HCT116 (cell line): ENCODE data around the gene SFR1. TPM values are rescaled to one million over a fixed set of nuclear protein-coding genes. Genes with fewer than 3 reads are reported as not detected.
"Not testable (repeated sequence)": the region's sequence is repeated elsewhere in the genome, so short reads cannot be mapped to it uniquely, and the experiment has no call there.

Experiments used
- ATAC-seq: fragments of 200-7000 bp; cut with Tn5 transposase; 2 replicates; pipeline ENCODE4 v1.9.1; 2020; ENCODE audit warnings: mild to moderate bottlenecking, moderate library complexity
- BruUV-seq: library from RNA; stranded (reverse); fragments of 400-500 nt; replicated peaks from 2 replicates; lab custom pipeline; 2021; lab: Mats Ljungman, UMichigan
- CTCF ChIA-PET: fragments of 300-600 bp; sonication (Branson Sonifier 250); formaldehyde crosslinking; loops from one replicate; lab custom pipeline; 2021; ENCODE audit warnings: antibody characterized with exemption; lab: Charles Lee
- POLR2A ChIA-PET: fragments of 300-600, 350-600 bp; sonication (Branson Sonifier 250); formaldehyde crosslinking; loops from one replicate; lab custom pipeline; 2021; ENCODE audit warnings: antibody characterized with exemption; lab: Charles Lee
- RAD21 ChIA-PET, 2 experiments: fragments of 300-600 bp; sonication (Branson Sonifier 250); formaldehyde crosslinking; loops; one replicate each; lab custom pipeline; 2023; ENCODE audit warnings: low total read pairs in 2 of 2; ENCODE audit not compliant: uncharacterized antibody in 2 of 2, unreplicated experiment in 2 of 2, low non-redundant PET in 1 of 2; lab: Charles Lee
- DNase-seq: peaks from one replicate; pipeline ENCODE4 v3.0.0-alpha.2; 2010; ENCODE audit warnings: low read depth, low spot score
- H2AFZ ChIP-seq: fragments of 200-600 bp; shearing (Covaris generic), sonication (generic); 2 replicates; pipeline ENCODE4 v1.6.1; 2017; ENCODE audit warnings: low read depth, mixed run types, mixed read lengths, antibody characterized with exemption, low read length; ENCODE audit not compliant: poor library complexity, severe bottlenecking
- H3K27ac ChIP-seq: 2 replicates; pipeline ENCODE4 v1.5.1; 2012; ENCODE audit warnings: low read depth, low read length
- H3K27me3 ChIP-seq: fragments of 200-600 bp; sonication (generic); 2 replicates; pipeline ENCODE4 v1.6.1; 2016; ENCODE audit warnings: mixed run types, low read length, mixed read lengths; ENCODE audit not compliant: insufficient read depth
- H3K36me3 ChIP-seq, 2 experiments: fragments of 200-500 bp in 1 of 2; fragments of 200-600 bp in 1 of 2; sonication (Bioruptor generic) in 1 of 2; sonication (generic) in 1 of 2; 2 replicates each; pipeline versions ENCODE4 v1.5.1 to v1.6.1; 2014 to 2016; ENCODE audit warnings: low read length in 2 of 2, inconsistent platforms in 1 of 2, mixed read lengths in 1 of 2, mixed run types in 1 of 2; ENCODE audit not compliant: insufficient read depth in 2 of 2, control insufficient read depth in 1 of 2
- H3K4me1 ChIP-seq, 2 experiments: fragments of 200-600 bp in 1 of 2; sonication (generic) in 1 of 2; 2 replicates each; pipeline versions ENCODE4 v1.5.1 to v1.6.1; 2012 to 2017; ENCODE audit warnings: low read length in 2 of 2, inconsistent platforms in 1 of 2, mild to moderate bottlenecking in 1 of 2, mixed read lengths in 1 of 2, mixed run types in 1 of 2, moderate library complexity in 1 of 2; ENCODE audit not compliant: insufficient read depth in 2 of 2, control insufficient read depth in 1 of 2
- H3K4me2 ChIP-seq: fragments of 200-600 bp; sonication (generic); 2 replicates; pipeline ENCODE4 v1.6.1; 2017; ENCODE audit warnings: mixed run types, low read length, mixed read lengths
- H3K4me3 ChIP-seq, 2 experiments: fragments of 200-600 bp in 1 of 2; sonication (generic) in 1 of 2; replicated peaks in 1 of 2; 2 replicates each; pipeline ENCODE4 v1.5.1; 2011 to 2016; ENCODE audit warnings: low read length in 2 of 2, control low read depth in 1 of 2, low read depth in 1 of 2, mild to moderate bottlenecking in 1 of 2, mixed read lengths in 1 of 2, mixed run types in 1 of 2
- H3K79me2 ChIP-seq: fragments of 200-600 bp; sonication (generic); 2 replicates; pipeline ENCODE4 v1.6.1; 2017; ENCODE audit warnings: mild to moderate bottlenecking, mixed run types, low read length, moderate library complexity, mixed read lengths; ENCODE audit not compliant: insufficient read depth
- H3K9ac ChIP-seq: fragments of 200-600 bp; sonication (generic); 2 replicates; pipeline ENCODE4 v1.6.1; 2016; ENCODE audit warnings: low read length, mixed read lengths
- H3K9me2 ChIP-seq: fragments of 200-600 bp; sonication (generic), shearing (Covaris generic); 2 replicates; pipeline ENCODE4 v1.6.1; 2017; ENCODE audit warnings: mixed run types, mild to moderate bottlenecking, moderate library complexity; ENCODE audit not compliant: insufficient read depth
- H3K9me3 ChIP-seq, 2 experiments: fragments of 200-500 bp in 1 of 2; fragments of 200-600 bp in 1 of 2; sonication (Bioruptor generic) in 1 of 2; sonication (generic) in 1 of 2; 2 replicates each; pipeline ENCODE4 v1.6.1; 2014 to 2017; ENCODE audit warnings: low read length in 2 of 2, mixed read lengths in 2 of 2, inconsistent platforms in 1 of 2, low read depth in 1 of 2, mild to moderate bottlenecking in 1 of 2, mixed run types in 1 of 2, moderate library complexity in 1 of 2; ENCODE audit not compliant: control insufficient read depth in 1 of 2, insufficient read depth in 1 of 2
- H4K20me1 ChIP-seq: fragments of 200-600 bp; sonication (generic), shearing (Covaris generic); 2 replicates; pipeline ENCODE4 v1.6.1; 2017; ENCODE audit warnings: mixed run types, mild to moderate bottlenecking, moderate library complexity; ENCODE audit not compliant: insufficient read depth
- ATF3 ChIP-seq: IDR thresholded peaks from 2 replicates; pipeline ENCODE4 v1.6.1; 2012
- EZH2 ChIP-seq: fragments of 200-600 bp; sonication (generic); IDR thresholded peaks from 2 replicates; pipeline ENCODE4 v1.6.1; 2017; ENCODE audit warnings: antibody characterized with exemption, mixed run types
- FOSL1 ChIP-seq: IDR thresholded peaks from 2 replicates; pipeline ENCODE4 v1.6.1; 2012; ENCODE audit warnings: low read depth
- JUND ChIP-seq: IDR thresholded peaks from 2 replicates; pipeline ENCODE4 v1.6.1; 2012
- MAX ChIP-seq: IDR thresholded peaks from 2 replicates; pipeline ENCODE4 v1.6.1; 2012
- POLR2A ChIP-seq: IDR thresholded peaks from 2 replicates; pipeline ENCODE4 v1.7.0; 2011; ENCODE audit warnings: borderline replicate concordance; ENCODE audit not compliant: insufficient read depth, insufficient read length; ENCODE audit errors: extremely low read depth
- POLR2AphosphoS5 ChIP-seq: IDR thresholded peaks from 2 replicates; pipeline ENCODE4 v1.6.1; 2011; ENCODE audit warnings: mild to moderate bottlenecking, low read depth, low read length, moderate library complexity
- RAD21 ChIP-seq: IDR thresholded peaks from 2 replicates; pipeline ENCODE4 v1.6.1; 2012; ENCODE audit warnings: low read depth, mild to moderate bottlenecking
- REST ChIP-seq: IDR thresholded peaks from 2 replicates; pipeline ENCODE4 v1.6.1; 2012; ENCODE audit warnings: low read depth
- SIN3A ChIP-seq: IDR thresholded peaks from 2 replicates; pipeline ENCODE4 v1.6.1; 2012; ENCODE audit warnings: low read depth
- SP1 ChIP-seq: IDR thresholded peaks from 2 replicates; pipeline ENCODE4 v1.6.1; 2012; ENCODE audit warnings: low read depth
- SRF ChIP-seq: IDR thresholded peaks from 2 replicates; pipeline ENCODE4 v1.6.1; 2012; ENCODE audit warnings: low read depth
- TCF7L2 ChIP-seq: IDR thresholded peaks from 2 replicates; pipeline ENCODE4 v1.7.0; 2011; ENCODE audit warnings: borderline replicate concordance, inconsistent platforms; ENCODE audit not compliant: insufficient read depth, insufficient read length; ENCODE audit errors: extremely low read depth
- YY1 ChIP-seq: IDR thresholded peaks from 2 replicates; pipeline ENCODE4 v1.6.1; 2011; ENCODE audit warnings: low read length, low read depth, moderate library complexity, mild to moderate bottlenecking; ENCODE audit not compliant: insufficient replicate concordance; ENCODE audit errors: extremely low read depth
- ZBTB33 ChIP-seq: IDR thresholded peaks from 2 replicates; pipeline ENCODE4 v1.6.1; 2011; ENCODE audit warnings: mild to moderate bottlenecking, low read length, moderate library complexity; ENCODE audit not compliant: insufficient replicate concordance; ENCODE audit errors: extremely low read depth
- ZFX ChIP-seq: fragments of 450-650 bp; IDR thresholded peaks from 2 replicates; pipeline ENCODE4 v1.6.1; 2017
- ZNF274 ChIP-seq: fragments of 200-500 bp; sonication (Bioruptor generic); IDR thresholded peaks from 2 replicates; pipeline ENCODE4 v1.6.1; 2014; ENCODE audit warnings: mild to moderate bottlenecking, low read depth, low read length, inconsistent platforms
- intact Hi-C: fragments of 100-400 bp; cut with micrococcal nuclease; formaldehyde crosslinking; loops from 2 replicates; pipeline ENCODE4 v1.10.0; 2022
- total RNA-seq: library from RNA; stranded (reverse); gene quantifications from one replicate; pipeline ENCODE4 v1.2.1, GENCODE V29; 2021; ENCODE audit not compliant: unreplicated experiment

Gene SFR1
- total RNA-seq, 1 experiment from 2014 or later = 38.5 TPM

GRCh38 chr10:104170610-104171254 lies 48.8 kb downstream of the SFR1 start:
- no peaks in the 10 kb centered on the region for H3K9me2 ChIP-seq
- ChIA-PET RAD21 (no interaction called here), CTCF (no interaction called here), POLR2A (no interaction called here)
- intact Hi-C loops = no loop called here
- no peaks in the 10 kb centered on the region for H4K20me1 ChIP-seq
- no TSS peak for BruUV-seq
- no peaks in the 10 kb centered on the region for H3K27me3 ChIP-seq
- no peak overlapping the region for H3K4me3 ChIP-seq
- ATAC-seq (no peak), DNase-seq (no peak)
- H3K9me3 ChIP-seq = no peaks in the 10 kb centered on the region
- no peaks in the 10 kb centered on the region for H3K79me2 ChIP-seq
- no peak overlapping the region for H3K27ac ChIP-seq
- no peaks in the 10 kb centered on the region for H3K4me1 ChIP-seq
- no peak overlapping the region for H2AFZ ChIP-seq
- no peak overlapping the region for H3K9ac ChIP-seq
- TF ChIP-seq EZH2 = no peak
- no peak for TF ChIP-seq SRF
- TF ChIP-seq ATF3 = no peak
- TF ChIP-seq POLR2AphosphoS5 = no peak
- no peak for TF ChIP-seq TCF7L2
- no peak for TF ChIP-seq SP1
- no peak for TF ChIP-seq ZFX
- no peak for TF ChIP-seq JUND
- no peak for TF ChIP-seq FOSL1
- no peak for TF ChIP-seq MAX
- TF ChIP-seq YY1 = no peak
- TF ChIP-seq RAD21 = no peak
- no peak for TF ChIP-seq POLR2A
- no peak for TF ChIP-seq ZNF274
- no peak for TF ChIP-seq REST
- TF ChIP-seq SIN3A = no peak
- TF ChIP-seq ZBTB33 = no peak
- no peaks in the 10 kb centered on the region for H3K36me3 ChIP-seq
- H3K4me2 ChIP-seq = no peak overlapping the region

GRCh38 chr10:104174136-104174535 lies 52.2 kb downstream of the SFR1 start:
- RAD21 ChIA-PET, DNase-seq: not testable (repeated sequence)

More at GRCh38 chr10:104174136-104174535, 52.2 kb downstream of the SFR1 start:
- H3K79me2 ChIP-seq, H4K20me1 ChIP-seq, H3K9me2 ChIP-seq, H3K9ac ChIP-seq, H2AFZ ChIP-seq, POLR2A ChIA-PET, H3K27ac ChIP-seq, H3K4me1 ChIP-seq, H3K4me3 ChIP-seq, H3K36me3 ChIP-seq, CTCF ChIA-PET, H3K4me2 ChIP-seq, H3K27me3 ChIP-seq, intact Hi-C loops, H3K9me3 ChIP-seq, ATAC-seq, BruUV-seq: not testable (repeated sequence)
